Measurements from ENCODE around the gene ERICH3.
"Not testable (repeated sequence)": the region's sequence is repeated elsewhere in the genome, so short reads cannot be mapped to it uniquely, and the experiment has no call there.

The ERICH3 gene

GRCh38 chr1:74674278-74675048 is 871 bp upstream of the ERICH3 start:
- TF ChIP-seq CTCF (IDR thresholded peaks at IDR 0.05; ENCODE audit: low read depth, low read length, missing control alignments) = no peak
- no peak for DNase-seq (ENCODE audit: low read depth)

GRCh38 chr1:74670866-74671265 is 2.7 kb downstream of the ERICH3 start:
- in situ Hi-C loops (cut with HindIII; ENCODE audit: low sequenced_read_pairs); DNase-seq (ENCODE audit: low read depth); H3K4me3 ChIP-seq (ENCODE audit: low read depth, low read length): not testable (repeated sequence)

More at GRCh38 chr1:74674278-74675048, 871 bp upstream of the ERICH3 start:
- in situ Hi-C loops (cut with HindIII; ENCODE audit: low sequenced_read_pairs) = no loop called here
- no peak overlapping the region for H3K4me3 ChIP-seq (ENCODE audit: low read depth, low read length)

GRCh38 chr1:74654708-74655107 is 18.9 kb downstream of the ERICH3 start:
- no peak for DNase-seq (ENCODE audit: low read depth)
- no peak overlapping the region for H3K4me3 ChIP-seq (ENCODE audit: low read depth, low read length)
- in situ Hi-C loops (cut with HindIII; ENCODE audit: low sequenced_read_pairs) = no loop called here
- no peak for TF ChIP-seq CTCF (IDR thresholded peaks at IDR 0.05; ENCODE audit: low read depth, low read length, missing control alignments)

GRCh38 chr1:74652711-74653139 is 20.9 kb downstream of the ERICH3 start:
- peak; percentile 7 for TF ChIP-seq CTCF (IDR thresholded peaks at IDR 0.05; ENCODE audit: low read depth, low read length, missing control alignments)
- in situ Hi-C loops (cut with HindIII; ENCODE audit: low sequenced_read_pairs) = no loop called here

GRCh38 chr1:74650561-74650960 is 23.0 kb downstream of the ERICH3 start:
- in situ Hi-C loops (cut with HindIII; ENCODE audit: low sequenced_read_pairs) = no loop called here
- DNase-seq (ENCODE audit: low read depth) = peak; percentile 34
- H3K4me3 ChIP-seq (ENCODE audit: low read depth, low read length) = no peak overlapping the region
- TF ChIP-seq CTCF (IDR thresholded peaks at IDR 0.05; ENCODE audit: low read depth, low read length, missing control alignments) = no peak

More at GRCh38 chr1:74652711-74653139, 20.9 kb downstream of the ERICH3 start:
- DNase-seq (ENCODE audit: low read depth) = peak; percentile 90
- no peak overlapping the region for H3K4me3 ChIP-seq (ENCODE audit: low read depth, low read length)

GRCh38 chr1:74641876-74642275 is 31.7 kb downstream of the ERICH3 start:
- H3K4me3 ChIP-seq (ENCODE audit: low read depth, low read length) = no peak overlapping the region
- in situ Hi-C loops (cut with HindIII; ENCODE audit: low sequenced_read_pairs) = no loop called here
- TF ChIP-seq CTCF (IDR thresholded peaks at IDR 0.05; ENCODE audit: low read depth, low read length, missing control alignments) = no peak
- peak; percentile 55 for DNase-seq (ENCODE audit: low read depth)

GRCh38 chr1:74641161-74641560 is 32.4 kb downstream of the ERICH3 start:
- in situ Hi-C loops (cut with HindIII; ENCODE audit: low sequenced_read_pairs) = no loop called here
- DNase-seq (ENCODE audit: low read depth) = no peak
- TF ChIP-seq CTCF (IDR thresholded peaks at IDR 0.05; ENCODE audit: low read depth, low read length, missing control alignments) = no peak
- no peak overlapping the region for H3K4me3 ChIP-seq (ENCODE audit: low read depth, low read length)

Data from astrocyte of the cerebellum (primary cell).